Muscle layer of colon (tissue), 2 donors: Measurements from ENCODE around the gene ANKRD63.
A peak's percentile ranks its signal among the peaks of the same experiment; 100 is the strongest.

Experiments
- H3K27ac ChIP-seq: one replicate; pipeline ENCODE4 v1.7.0; 2013; ENCODE audit warnings: low read depth, mild to moderate bottlenecking, low read length, moderate library complexity
- H3K27me3 ChIP-seq, 2 donors: one replicate each; pipeline ENCODE4 v1.7.0; 2013; ENCODE audit warnings: low read length in 2 of 2, mild to moderate bottlenecking in 2 of 2; ENCODE audit not compliant: insufficient read depth in 2 of 2, control insufficient read depth in 1 of 2
- H3K36me3 ChIP-seq: one replicate; pipeline ENCODE4 v1.7.0; 2013; ENCODE audit warnings: mild to moderate bottlenecking, low read length; ENCODE audit not compliant: insufficient read depth
- H3K4me1 ChIP-seq: one replicate; pipeline ENCODE4 v1.7.0; 2013; ENCODE audit warnings: mild to moderate bottlenecking, low read length; ENCODE audit not compliant: insufficient read depth
- H3K4me3 ChIP-seq, 2 donors: one replicate each; pipeline ENCODE4 v1.7.0; 2013; ENCODE audit warnings: low read length in 2 of 2, low read depth in 1 of 2, mild to moderate bottlenecking in 1 of 2, moderate library complexity in 1 of 2
- H3K9ac ChIP-seq: one replicate; pipeline ENCODE4 v1.7.0; 2013; ENCODE audit warnings: low read length
- H3K9me3 ChIP-seq: one replicate; pipeline ENCODE4 v1.7.0; 2013; ENCODE audit warnings: mild to moderate bottlenecking, low read length
- donor health status: abdominal sarcoma.
- donor health status: Adenocarcinoma of cecum.

ANKRD63 gene

DNA sequence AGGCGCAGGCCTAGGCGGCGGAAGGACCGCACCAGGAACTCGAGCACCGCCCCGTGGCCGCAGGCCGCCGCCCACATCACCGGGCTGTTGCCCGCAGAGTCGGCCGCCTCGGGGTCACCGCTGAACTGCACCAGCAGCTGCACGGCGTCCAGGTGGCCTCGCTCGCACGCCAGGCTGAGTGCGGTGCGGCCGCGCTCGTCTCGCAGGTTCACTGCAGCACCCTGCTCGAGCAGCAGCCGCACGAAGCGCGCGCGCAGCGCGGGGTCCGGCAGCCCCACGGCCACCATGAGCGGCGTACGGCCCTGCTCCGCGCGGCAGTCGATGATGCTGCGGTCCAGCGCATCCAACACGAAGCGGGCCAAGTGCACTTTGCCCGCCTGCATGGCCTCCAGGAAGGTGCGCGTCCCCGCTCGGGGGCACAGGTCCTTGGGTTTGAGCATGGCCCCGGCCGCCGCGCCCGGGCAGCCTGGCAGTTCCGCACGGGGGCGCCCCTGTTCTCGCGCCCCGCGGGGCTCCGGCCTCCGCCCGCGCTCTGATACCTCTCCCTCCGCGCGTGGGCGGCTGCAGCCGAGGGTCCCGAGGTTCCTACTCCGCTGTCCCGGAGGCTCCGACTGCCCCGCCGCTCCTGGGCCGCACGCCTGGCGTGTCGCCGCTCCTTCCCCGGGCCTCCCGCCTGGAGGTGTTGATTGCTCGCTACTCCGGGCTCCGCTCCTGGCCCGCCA, 556 bp downstream of the ANKRD63 start:
- peaks cover 25 to 44% of the 10 kb centered on the region in 2 donors for H3K27me3 ChIP-seq
- H3K4me3 ChIP-seq, result peak overlapping the region; percentile 35 to 53
- no peaks in the 10 kb centered on the region for H3K36me3 ChIP-seq
- H3K9me3 ChIP-seq, result no peaks in the 10 kb centered on the region
- no peak overlapping the region for H3K9ac ChIP-seq
- H3K4me1 ChIP-seq, result peaks cover 11% of the 10 kb centered on the region
- H3K27ac ChIP-seq, result no peak overlapping the region

DNA sequence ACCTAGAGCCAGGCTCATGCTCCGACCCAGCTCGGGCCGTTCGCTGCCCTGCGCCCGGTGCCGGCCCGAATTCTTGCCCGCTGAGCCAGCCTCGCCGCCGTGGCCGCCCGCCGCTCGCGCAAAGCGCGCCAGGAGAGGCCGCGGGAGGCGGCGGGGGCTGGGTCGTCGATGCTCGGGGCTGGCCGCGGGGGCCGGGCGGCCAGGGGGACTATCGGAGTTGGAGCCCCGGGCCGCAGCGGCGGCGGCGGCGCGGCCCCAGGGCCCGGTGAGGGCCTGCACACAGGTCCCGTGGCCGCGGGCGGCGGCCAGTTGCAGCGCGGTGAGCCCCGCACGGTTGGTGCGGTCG, 1.1 kb downstream of the ANKRD63 start:
- Histone ChIP-seq H3K9me3 (no peaks in the 10 kb centered on the region), H3K27ac (no peak overlapping the region), H3K27me3 (peaks cover 25 to 46% of the 10 kb centered on the region in 2 donors), H3K4me1 (peaks cover 11% of the 10 kb centered on the region), H3K9ac (no peak overlapping the region), H3K4me3 (peak overlapping the region in 1 of 2 donors; percentile 35), H3K36me3 (no peaks in the 10 kb centered on the region)

DNA sequence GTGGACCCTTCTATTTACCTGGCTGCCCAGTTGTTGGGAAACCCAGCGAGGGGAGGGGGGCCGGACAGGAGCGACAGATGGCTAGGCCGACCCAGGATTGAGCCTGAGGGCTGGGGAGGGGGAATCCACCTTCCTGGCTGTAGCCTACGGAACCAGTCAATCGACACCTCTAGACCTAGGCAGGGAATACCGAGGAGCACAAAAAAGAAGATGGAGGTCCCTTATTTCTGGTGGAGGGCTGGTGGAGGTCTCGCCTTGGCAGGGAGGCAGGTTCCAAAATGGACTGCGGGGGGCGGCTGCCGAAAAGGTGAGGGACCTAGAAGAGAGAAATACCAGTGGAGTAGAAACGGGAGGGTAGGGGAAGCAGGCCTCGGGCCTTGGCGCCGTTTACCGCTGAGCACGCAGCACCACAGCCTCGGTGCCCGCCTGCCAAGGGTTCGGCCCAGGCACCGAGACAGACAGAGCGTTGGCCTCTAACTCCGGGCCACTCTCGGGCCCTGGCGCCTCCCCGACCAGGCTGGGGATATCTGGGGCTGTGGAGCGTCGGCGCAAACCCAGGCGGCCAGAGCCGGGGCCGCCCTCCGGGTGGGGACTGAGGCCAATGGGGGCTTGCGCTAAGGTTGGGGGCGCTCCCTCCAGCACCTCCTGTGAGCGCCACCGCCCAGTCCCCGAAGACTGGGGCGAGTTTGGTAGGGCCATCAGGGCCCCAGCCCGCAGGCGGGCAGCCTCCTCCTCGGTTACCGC, 1.6 kb downstream of the ANKRD63 start:
- no peak overlapping the region for H3K27ac ChIP-seq
- no peak overlapping the region for H3K9ac ChIP-seq
- H3K36me3 ChIP-seq, result no peaks in the 10 kb centered on the region
- H3K4me3 ChIP-seq, result no peak overlapping the region
- H3K27me3 ChIP-seq, result peaks cover 25 to 47% of the 10 kb centered on the region in 2 donors
- no peaks in the 10 kb centered on the region for H3K9me3 ChIP-seq
- H3K4me1 ChIP-seq, result peaks cover 11% of the 10 kb centered on the region

DNA sequence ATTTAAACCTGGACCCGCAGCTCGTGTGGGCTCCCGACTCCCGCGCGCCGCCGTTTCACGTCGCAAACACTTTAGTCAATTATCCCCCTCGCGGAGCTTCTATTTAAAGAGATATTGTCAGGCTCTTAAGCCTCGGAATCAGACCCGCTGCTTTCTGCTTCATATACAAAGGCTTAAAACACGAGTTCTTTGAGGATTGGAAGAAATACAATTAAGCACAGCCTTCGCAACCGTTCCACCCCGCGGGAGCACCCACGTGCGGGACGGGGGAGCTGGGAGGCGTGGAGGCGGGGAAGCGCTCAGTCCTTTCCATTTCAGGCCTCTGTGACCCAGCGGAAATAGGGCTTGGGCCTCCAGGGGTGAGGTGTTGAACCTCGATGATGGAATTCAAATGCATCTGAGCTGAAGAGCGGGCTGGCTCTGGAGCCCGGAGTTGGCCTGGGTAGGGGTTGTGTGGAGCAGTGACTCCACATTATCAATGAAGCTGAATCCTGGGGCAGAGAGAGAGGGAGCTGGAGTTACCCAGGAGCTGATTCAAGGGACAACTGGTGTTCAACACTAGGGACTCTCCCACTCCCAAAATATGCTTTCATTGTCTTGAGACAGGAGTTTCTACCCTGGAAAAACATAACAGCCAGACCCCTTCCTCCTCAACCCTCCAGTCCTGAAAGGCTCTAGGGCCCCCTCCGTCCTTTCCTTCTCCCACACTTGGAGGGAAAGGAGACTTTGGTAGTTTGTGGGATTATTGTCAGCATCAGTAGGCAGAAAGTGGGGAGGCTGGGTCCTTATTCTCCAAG, 2.4 kb downstream of the ANKRD63 start:
- Histone ChIP-seq H3K4me3 (peak overlapping the region in 1 of 2 donors; percentile 5), H3K4me1 (peaks cover 6% of the 10 kb centered on the region), H3K9ac (no peak overlapping the region), H3K36me3 (no peaks in the 10 kb centered on the region), H3K27me3 (peaks cover 25 to 47% of the 10 kb centered on the region in 2 donors), H3K27ac (no peak overlapping the region), H3K9me3 (no peaks in the 10 kb centered on the region)

DNA sequence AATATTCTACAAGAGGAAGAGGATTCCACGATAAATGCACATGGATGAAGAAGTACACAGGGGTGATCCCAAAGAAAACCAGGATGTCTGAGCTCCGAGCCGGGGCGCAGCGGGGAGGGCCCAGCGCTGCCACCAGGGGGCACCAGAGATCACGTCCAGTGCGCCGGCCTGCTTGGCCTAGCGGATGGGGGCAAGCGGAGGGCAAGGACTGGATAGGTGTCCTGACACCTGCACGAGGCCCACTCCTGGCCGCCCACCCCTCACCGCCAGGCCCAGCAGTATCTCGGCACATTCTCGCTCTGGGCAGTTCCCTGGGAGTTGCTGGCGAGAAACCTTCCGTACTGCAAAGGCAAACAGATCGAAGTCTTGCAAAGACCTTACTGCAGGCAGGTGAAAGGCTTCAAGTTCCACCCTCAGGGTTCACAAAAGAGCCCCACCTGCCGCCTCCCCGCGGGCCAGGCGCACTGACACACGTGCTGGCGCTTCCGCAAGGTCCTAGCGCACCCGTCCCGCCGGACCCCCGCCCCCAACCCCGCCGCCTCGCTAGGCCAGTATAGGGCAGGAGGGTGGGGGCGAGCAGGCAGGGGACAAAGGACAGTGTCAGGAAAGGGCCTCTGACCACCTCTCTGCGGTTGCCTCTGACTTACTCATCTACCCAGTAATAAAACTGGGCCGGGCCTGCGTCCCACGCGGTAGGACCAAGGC, 3.3 kb downstream of the ANKRD63 start:
- Histone ChIP-seq H3K9me3 (no peaks in the 10 kb centered on the region), H3K36me3 (no peaks in the 10 kb centered on the region), H3K4me1 (peaks cover 3% of the 10 kb centered on the region), H3K4me3 (peak overlapping the region in 1 of 2 donors; percentile 9), H3K27ac (no peak overlapping the region), H3K27me3 (peaks cover 25 to 47% of the 10 kb centered on the region in 2 donors), H3K9ac (no peak overlapping the region)

DNA sequence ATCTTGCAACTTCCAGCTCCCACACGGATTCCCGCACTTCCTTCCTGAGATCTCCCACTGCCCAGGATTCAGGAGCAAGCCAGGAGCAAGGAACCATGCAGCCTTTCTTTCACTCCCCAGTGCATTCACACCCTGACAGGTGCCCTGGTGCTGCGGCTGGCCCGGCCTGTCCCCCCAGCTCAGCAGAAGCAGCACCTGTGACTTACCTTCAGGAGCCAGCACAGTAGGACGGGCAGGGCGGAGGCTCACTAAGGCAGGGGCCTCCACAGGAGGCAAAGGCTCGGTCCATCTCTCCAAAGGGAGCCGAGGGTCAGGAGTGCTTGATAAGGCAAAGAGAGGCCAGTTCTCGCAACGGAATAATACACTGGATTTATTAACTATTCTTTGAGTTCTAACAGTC, 4.8 kb downstream of the ANKRD63 start:
- H3K27ac ChIP-seq, result no peak overlapping the region
- no peak overlapping the region for H3K4me3 ChIP-seq
- H3K36me3 ChIP-seq, result no peaks in the 10 kb centered on the region
- no peaks in the 10 kb centered on the region for H3K9me3 ChIP-seq
- H3K9ac ChIP-seq, result no peak overlapping the region
- peaks cover 25 to 36% of the 10 kb centered on the region in 2 donors for H3K27me3 ChIP-seq
- peaks cover 6% of the 10 kb centered on the region for H3K4me1 ChIP-seq

DNA sequence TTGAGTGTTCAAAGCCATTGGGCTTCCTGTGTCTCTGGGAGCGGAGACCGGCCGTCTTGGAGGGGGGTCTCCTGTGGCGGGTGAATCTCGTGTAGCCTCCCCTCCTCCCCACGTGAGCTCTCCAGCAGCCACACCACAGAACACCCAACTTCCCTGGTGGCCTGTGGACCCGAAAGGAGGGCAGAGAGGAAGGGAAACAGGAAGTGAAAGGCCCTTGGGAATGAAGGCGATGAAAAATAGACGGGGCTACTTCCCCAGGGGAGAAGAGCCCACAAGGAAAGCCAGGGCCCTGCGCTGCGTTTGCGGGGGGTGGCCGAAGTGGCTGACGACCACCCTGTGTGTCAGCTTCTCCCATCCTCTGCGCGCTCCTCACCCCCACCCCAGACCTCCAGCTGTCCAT, 5.4 kb downstream of the ANKRD63 start:
- Histone ChIP-seq H3K36me3 (no peaks in the 10 kb centered on the region), H3K4me3 (no peak overlapping the region), H3K27me3 (peaks cover 25 to 31% of the 10 kb centered on the region in 2 donors), H3K4me1 (peaks cover 6% of the 10 kb centered on the region), H3K9me3 (no peaks in the 10 kb centered on the region), H3K27ac (no peak overlapping the region), H3K9ac (no peak overlapping the region)

DNA sequence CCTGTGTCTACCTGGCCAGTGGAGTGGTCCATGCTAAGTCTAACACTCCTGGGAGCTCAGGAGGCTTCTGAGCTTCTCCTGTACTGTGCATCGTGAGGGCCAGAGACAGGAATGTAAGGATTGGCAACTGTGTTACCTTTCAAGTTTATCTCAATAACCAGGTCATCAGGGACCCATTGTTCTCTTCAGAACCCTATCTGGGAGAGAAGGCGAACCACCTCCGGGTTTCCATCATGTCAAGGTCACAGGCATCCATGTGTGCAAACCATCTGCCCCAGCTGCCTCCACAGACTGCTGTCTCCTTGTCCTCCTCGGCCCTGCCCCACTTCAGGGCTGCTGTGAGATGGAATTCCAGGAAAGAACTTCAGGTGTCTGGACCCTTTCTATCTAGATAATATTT, 5.9 kb downstream of the ANKRD63 start:
- H3K27me3 ChIP-seq, result peaks cover 25 to 26% of the 10 kb centered on the region in 2 donors
- H3K4me1 ChIP-seq, result peaks cover 6% of the 10 kb centered on the region
- H3K4me3 ChIP-seq, result no peak overlapping the region
- H3K27ac ChIP-seq, result no peak overlapping the region
- no peak overlapping the region for H3K9ac ChIP-seq
- H3K36me3 ChIP-seq, result no peaks in the 10 kb centered on the region
- no peaks in the 10 kb centered on the region for H3K9me3 ChIP-seq

DNA sequence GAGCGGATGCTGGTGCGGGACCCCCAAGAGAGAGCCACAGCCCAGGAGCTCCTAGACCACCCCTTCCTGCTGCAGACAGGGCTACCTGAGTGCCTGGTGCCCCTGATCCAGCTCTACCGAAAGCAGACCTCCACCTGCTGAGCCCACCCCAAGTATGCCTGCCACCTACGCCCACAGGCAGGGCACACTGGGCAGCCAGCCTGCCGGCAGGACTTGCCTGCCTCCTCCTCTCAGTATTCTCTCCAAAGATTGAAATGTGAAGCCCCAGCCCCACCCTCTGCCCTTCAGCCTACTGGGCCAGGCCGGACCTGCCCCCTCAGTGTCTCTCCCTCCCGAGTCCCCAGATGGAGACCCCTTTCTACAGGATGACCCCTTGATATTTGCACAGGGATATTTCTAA, 6.9 kb downstream of the ANKRD63 start:
- H3K27me3 ChIP-seq, result peaks cover 18 to 19% of the 10 kb centered on the region in 2 donors

DNA sequence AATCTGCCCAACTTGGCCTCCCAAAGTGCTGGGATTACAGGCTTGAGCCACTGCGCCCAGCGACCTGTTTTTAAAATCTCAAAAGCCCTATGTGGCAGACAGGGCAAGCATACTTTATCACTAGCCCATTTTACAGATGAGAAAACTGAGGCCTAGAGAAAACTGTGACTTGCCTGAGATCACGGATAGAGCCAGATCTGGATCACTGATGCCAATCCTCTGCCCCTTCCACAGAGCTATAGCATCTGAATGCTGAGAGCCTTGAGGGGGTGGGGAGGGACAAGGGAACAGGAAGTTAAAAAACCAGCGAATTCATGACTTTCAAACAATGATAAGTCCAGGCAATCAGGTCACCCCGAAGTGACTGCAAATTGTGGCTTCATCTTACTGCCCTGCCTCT, 7.3 kb downstream of the ANKRD63 start:
- H3K9ac ChIP-seq, result no peak overlapping the region
- peaks cover 14 to 15% of the 10 kb centered on the region in 2 donors for H3K27me3 ChIP-seq
- peaks cover 6% of the 10 kb centered on the region for H3K4me1 ChIP-seq
- H3K9me3 ChIP-seq, result no peaks in the 10 kb centered on the region
- H3K36me3 ChIP-seq, result no peaks in the 10 kb centered on the region
- no peak overlapping the region for H3K27ac ChIP-seq
- H3K4me3 ChIP-seq, result no peak overlapping the region

More for the DNA sequence above, 6.9 kb downstream of the ANKRD63 start:
- Histone ChIP-seq H3K4me3 (no peak overlapping the region), H3K9ac (no peak overlapping the region), H3K36me3 (no peaks in the 10 kb centered on the region), H3K4me1 (peaks cover 6% of the 10 kb centered on the region), H3K27ac (no peak overlapping the region), H3K9me3 (no peaks in the 10 kb centered on the region)
